Lung (tissue), 12 donors: ENCODE measurements around the gene ACAN. TPM values are rescaled to one million over a fixed set of nuclear protein-coding genes. Genes with fewer than 3 reads are reported as not detected.

ENCODE experiments used
- ATAC-seq: fragments of 200-7000 bp; cut with Tn5 transposase; one replicate; pipeline ENCODE4 v1.9.1; 2020; ENCODE audit warnings: moderate number of reproducible peaks; ENCODE audit not compliant: insufficient read depth, low FRiP score
- DNase-seq, 3 donors: peaks; one replicate each; pipeline ENCODE4 v3.0.0-alpha.2; 2013 to 2017
- H3K27ac ChIP-seq, 2 donors: one replicate each; pipeline ENCODE4 v1.5.1; 2013; ENCODE audit warnings: mild to moderate bottlenecking in 2 of 2, moderate library complexity in 2 of 2, control low read depth in 1 of 2, inconsistent platforms in 1 of 2, low read depth in 1 of 2, low read length in 1 of 2
- H3K27me3 ChIP-seq, 3 donors: one replicate each; pipeline ENCODE4 v1.5.1; 2013; ENCODE audit warnings: low read length in 2 of 3; ENCODE audit not compliant: control insufficient read depth in 3 of 3, insufficient read depth in 3 of 3
- H3K36me3 ChIP-seq, 4 donors: one replicate each; pipeline ENCODE4 v1.5.1; 2013; ENCODE audit warnings: low read length in 4 of 4, mild to moderate bottlenecking in 1 of 4, moderate library complexity in 1 of 4; ENCODE audit not compliant: control insufficient read depth in 4 of 4, insufficient read depth in 4 of 4
- H3K4me1 ChIP-seq, 5 donors: one replicate each; pipeline ENCODE4 v1.5.1; 2013; ENCODE audit warnings: low read length in 5 of 5, mild to moderate bottlenecking in 2 of 5, moderate library complexity in 1 of 5; ENCODE audit not compliant: control insufficient read depth in 5 of 5, insufficient read depth in 5 of 5
- H3K4me3 ChIP-seq: one replicate; pipeline ENCODE4 v1.5.1; 2013; ENCODE audit warnings: mild to moderate bottlenecking, control low read depth, moderate library complexity
- H3K9ac ChIP-seq, 2 donors: one replicate each; pipeline ENCODE4 v1.5.1; 2013; ENCODE audit warnings: low read length in 2 of 2, control low read depth in 1 of 2; ENCODE audit not compliant: insufficient read depth in 1 of 2
- H3K9me3 ChIP-seq, 4 donors: one replicate each; pipeline ENCODE4 v1.5.1; 2013; ENCODE audit warnings: low read length in 3 of 4, mild to moderate bottlenecking in 1 of 4, moderate library complexity in 1 of 4; ENCODE audit not compliant: control insufficient read depth in 4 of 4, insufficient read depth in 3 of 4
- WGBS, 2 donors: extraction: QIAGEN DNeasy Blood & Tissue Kit; methylation state at CpG; one replicate each; pipeline ENCODE4 v1.1.7; 2013; 5-methylcytosine and 5-hydroxymethylcytosine counted together
- polyA plus RNA-seq, 2 donors: library from polyadenylated mRNA; stranded (reverse); fragments of 200-250 nt; gene quantifications; one replicate each; pipeline ENCODE4 v1.2.1, GENCODE V29; 2013
- total RNA-seq, 2 donors: library from RNA; depleted of rRNA in 1 of 2; stranded (reverse); fragments of >200 nt in 1 of 2; gene quantifications; one replicate each; pipeline ENCODE4 v1.2.1, GENCODE V29; 2014 to 2021
- TF ChIP-seq, protein P1 (sequence below): IDR thresholded peaks from 2 replicates; pipeline ENCODE4 v1.5.1; 2012; ENCODE audit warnings: mild to moderate bottlenecking; ENCODE audit errors: control extremely low read depth, extremely low read depth
- donor health status: control.
- donor health status: control.
- donor health status: Bipolar disorder and iron deficiency.
- donor health status: healthy.
- donor health status: DM: yes; HTN: yes; CAD: no.

ACAN gene
- total and polyA plus RNA-seq, 4 donors, result 0.50 to 5.2 (median 0.85) TPM

DNA sequence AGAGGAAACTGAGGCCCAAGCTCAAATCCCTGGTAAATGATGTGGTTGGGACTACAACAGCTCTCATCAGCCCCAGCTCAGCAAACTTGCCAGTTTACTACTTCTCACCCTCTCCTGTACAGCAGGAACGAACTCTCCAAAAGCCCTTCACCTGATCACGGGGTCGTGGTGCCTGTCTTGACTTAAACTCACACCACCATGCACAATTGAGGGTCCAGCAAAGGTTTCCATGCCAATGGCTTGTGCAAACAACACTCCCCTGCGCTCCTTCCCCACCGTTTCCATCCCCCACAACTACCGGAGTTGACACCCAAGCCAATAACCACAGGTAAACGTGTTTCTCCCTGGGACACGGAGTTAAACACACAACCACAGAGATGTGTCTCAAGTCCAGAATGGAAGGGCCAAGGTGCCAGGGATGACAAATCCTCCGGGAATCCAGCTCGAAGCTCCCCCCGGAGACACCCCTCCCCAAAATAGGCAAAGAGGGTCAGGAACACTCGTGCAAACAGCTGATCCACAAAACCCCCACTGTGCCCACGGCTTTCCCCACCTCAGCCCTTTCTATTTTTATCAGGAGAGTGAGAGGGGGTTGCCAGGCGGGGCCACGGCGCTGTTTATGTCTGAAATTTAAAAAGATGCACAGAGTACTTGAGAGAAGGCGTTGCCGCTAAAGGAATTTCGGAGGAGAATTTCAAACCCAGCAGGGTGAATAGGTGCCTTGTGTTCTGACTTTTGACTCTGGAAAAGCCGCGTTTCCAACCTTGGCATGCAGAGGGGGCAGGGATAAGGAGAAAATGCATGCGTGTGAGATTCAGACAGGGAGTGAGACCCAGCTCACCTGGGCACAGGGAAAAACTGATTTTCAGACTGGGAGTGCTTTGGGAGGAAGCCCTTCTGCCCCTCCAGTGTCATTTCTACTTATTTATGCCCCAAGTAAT, 10.6 kb upstream of the ACAN start:
- ATAC-seq, result no peak

DNA sequence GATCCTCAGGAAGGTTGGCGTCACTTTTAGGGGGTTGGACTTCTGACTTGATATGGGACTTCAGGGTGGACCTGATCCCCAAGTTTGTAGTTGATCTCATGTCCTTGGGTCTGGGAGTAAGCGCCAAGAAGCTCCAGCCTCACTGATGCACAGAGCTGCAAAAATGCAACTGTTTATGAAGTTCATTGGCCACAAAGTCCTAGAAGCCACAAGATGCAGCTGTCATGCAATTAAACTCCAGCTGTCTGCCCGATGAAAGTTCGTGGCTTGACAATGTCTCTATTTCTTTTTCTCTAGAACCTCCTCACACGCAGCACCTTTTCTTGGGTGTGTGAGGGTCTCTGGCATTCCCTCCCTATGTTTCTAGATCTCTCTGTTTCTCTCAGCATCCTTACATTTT, 9.2 kb upstream of the ACAN start:
- H3K4me3 ChIP-seq, result no peak overlapping the region
- H3K9me3 ChIP-seq, result peaks cover 0 to 2% (median 0%) of the 10 kb centered on the region in 4 donors
- ATAC-seq (no peak), DNase-seq (no peak)
- WGBS, 2 donors, result 76 to 87% methylated on average over 5 of the region's 5 CpGs
- peaks cover 0 to 7% (median 0%) of the 10 kb centered on the region in 5 donors for H3K4me1 ChIP-seq
- no peak overlapping the region for H3K27ac ChIP-seq
- TF ChIP-seq, protein P1, sequence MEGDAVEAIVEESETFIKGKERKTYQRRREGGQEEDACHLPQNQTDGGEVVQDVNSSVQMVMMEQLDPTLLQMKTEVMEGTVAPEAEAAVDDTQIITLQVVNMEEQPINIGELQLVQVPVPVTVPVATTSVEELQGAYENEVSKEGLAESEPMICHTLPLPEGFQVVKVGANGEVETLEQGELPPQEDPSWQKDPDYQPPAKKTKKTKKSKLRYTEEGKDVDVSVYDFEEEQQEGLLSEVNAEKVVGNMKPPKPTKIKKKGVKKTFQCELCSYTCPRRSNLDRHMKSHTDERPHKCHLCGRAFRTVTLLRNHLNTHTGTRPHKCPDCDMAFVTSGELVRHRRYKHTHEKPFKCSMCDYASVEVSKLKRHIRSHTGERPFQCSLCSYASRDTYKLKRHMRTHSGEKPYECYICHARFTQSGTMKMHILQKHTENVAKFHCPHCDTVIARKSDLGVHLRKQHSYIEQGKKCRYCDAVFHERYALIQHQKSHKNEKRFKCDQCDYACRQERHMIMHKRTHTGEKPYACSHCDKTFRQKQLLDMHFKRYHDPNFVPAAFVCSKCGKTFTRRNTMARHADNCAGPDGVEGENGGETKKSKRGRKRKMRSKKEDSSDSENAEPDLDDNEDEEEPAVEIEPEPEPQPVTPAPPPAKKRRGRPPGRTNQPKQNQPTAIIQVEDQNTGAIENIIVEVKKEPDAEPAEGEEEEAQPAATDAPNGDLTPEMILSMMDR, result no peak
- no peak overlapping the region for H3K9ac ChIP-seq
- no peaks in the 10 kb centered on the region for H3K36me3 ChIP-seq
- peaks cover 0 to 16% (median 10%) of the 10 kb centered on the region in 3 donors for H3K27me3 ChIP-seq

More for the DNA sequence above, 10.6 kb upstream of the ACAN start:
- Histone ChIP-seq H3K9ac (no peak overlapping the region), H3K4me1 (peaks cover 0 to 7% (median 0%) of the 10 kb centered on the region in 5 donors), H3K9me3 (peaks cover 0 to 4% (median 0%) of the 10 kb centered on the region in 4 donors), H3K4me3 (no peak overlapping the region), H3K27ac (no peak overlapping the region), H3K27me3 (peaks cover 0 to 16% (median 6%) of the 10 kb centered on the region in 3 donors), H3K36me3 (no peaks in the 10 kb centered on the region)
- DNase-seq, result peak in 1 of 3 donors; percentile 32
- TF ChIP-seq, protein P1, result no peak
- 29 to 32% methylated on average over 22 of the region's 22 CpGs for WGBS, 2 donors

DNA sequence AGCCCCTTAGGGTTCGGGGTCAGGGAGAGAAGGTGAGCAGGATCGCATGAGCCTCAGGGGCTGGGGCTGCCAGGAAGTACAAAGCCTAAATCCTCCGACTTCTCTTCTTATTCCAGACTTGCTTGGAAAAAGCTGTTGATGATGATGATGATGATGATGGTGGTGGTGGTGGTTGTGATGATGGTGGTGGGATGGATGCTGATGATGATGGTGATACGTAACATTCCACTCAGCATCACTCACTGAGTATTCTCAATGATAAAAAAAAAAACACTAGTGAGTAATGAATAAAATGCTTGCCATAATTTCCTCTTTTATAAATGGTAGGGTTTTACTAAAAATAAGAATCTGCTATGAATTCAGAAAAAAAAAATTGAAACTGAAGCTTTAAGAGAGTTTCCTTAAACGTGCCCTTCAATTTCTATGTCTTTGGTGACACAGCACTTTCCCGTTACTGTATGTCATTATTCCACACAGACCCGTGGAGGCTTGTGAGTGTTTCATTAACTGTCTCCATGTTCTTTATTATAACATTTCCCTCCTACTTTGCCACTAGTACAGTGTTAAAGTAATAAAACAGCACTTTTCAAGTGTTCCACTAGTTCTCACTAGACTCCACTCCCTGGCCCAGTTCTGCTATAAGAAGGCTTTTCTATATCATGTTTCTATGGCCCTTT, 5.4 kb upstream of the ACAN start:
- Histone ChIP-seq H3K27ac (no peak overlapping the region), H3K4me3 (no peak overlapping the region), H3K27me3 (peaks cover 2 to 35% (median 34%) of the 10 kb centered on the region in 3 donors), H3K9me3 (peaks cover 0 to 5% (median 0%) of the 10 kb centered on the region in 4 donors), H3K36me3 (no peaks in the 10 kb centered on the region), H3K9ac (no peak overlapping the region), H3K4me1 (peaks cover 0 to 4% (median 0%) of the 10 kb centered on the region in 5 donors)
- 65 to 69% methylated on average over 7 of the region's 7 CpGs for WGBS, 2 donors
- TF ChIP-seq, protein P1, result no peak
- ATAC-seq, result no peak
- no peak for DNase-seq
